KOPT-K1 (cell line): ENCODE data around the gene MTMR11.
"Not testable (repeated sequence)": the region's sequence is repeated elsewhere in the genome, so short reads cannot be mapped to it uniquely, and the experiment has no call there.

Source experiments
- H3K27ac ChIP-seq: fragments of 200-600 bp; sonication (generic); 2 replicates; pipeline ENCODE4 v1.5.1; 2016; ENCODE audit warnings: antibody characterized with exemption, mild to moderate bottlenecking, low read depth, low read length; ENCODE audit not compliant: poor library complexity, severe bottlenecking
- H3K36me3 ChIP-seq: fragments of 200-600 bp; sonication (generic); 2 replicates; pipeline ENCODE4 v1.5.1; 2017; ENCODE audit warnings: antibody characterized with exemption, mild to moderate bottlenecking, low read length, moderate library complexity; ENCODE audit not compliant: insufficient read depth
- H3K9me3 ChIP-seq: fragments of 200-600 bp; sonication (generic); 2 replicates; pipeline ENCODE4 v1.5.1; 2017; ENCODE audit warnings: antibody characterized with exemption, low read length, mild to moderate bottlenecking; ENCODE audit not compliant: insufficient read depth, poor library complexity, severe bottlenecking

Gene MTMR11

GRCh38 chr1:149949911-149950310 is 13.2 kb upstream of the MTMR11 start:
- Histone ChIP-seq H3K27ac (no peak overlapping the region), H3K9me3 (no peaks in the 10 kb centered on the region), H3K36me3 (peaks cover 3% of the 10 kb centered on the region; the same call in 1 of the 2 replicates)

- Histone ChIP-seq H3K27ac (no peak overlapping the region), H3K9me3 (no peaks in the 10 kb centered on the region), H3K36me3 (peaks cover 8% of the 10 kb centered on the region; the same call in 1 of the 2 replicates)
Measured at GRCh38 chr1:149945206-149945605, 8.5 kb upstream of the MTMR11 start.

GRCh38 chr1:149942885-149943284 is 6.2 kb upstream of the MTMR11 start:
- Histone ChIP-seq H3K9me3 (no peaks in the 10 kb centered on the region), H3K27ac (peak overlapping the region; percentile 58), H3K36me3 (peaks cover 8% of the 10 kb centered on the region; the same call in 1 of the 2 replicates)

DNA sequence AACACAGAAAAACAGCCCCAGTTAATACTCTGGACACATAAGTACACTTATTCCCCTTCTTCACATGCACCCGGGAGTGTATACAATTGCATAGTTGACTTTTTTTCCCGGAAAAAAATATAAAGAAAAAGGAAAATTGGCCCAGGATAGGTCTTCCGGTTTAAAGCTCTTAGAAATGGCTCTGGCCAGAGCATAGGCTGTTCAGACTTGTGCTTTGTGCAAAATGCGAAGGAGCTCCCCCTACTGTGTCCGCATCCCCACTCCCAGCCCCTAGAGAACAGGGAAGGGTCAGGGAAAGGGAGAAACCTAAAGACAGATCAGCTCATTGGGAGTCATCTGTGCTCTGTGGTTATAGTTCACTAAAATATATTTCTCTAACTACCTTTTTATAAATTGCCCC is 5.5 kb upstream of the MTMR11 start:
- H3K36me3 ChIP-seq: peaks cover 8% of the 10 kb centered on the region; the same call in 1 of the 2 replicates
- H3K9me3 ChIP-seq: no peaks in the 10 kb centered on the region
- H3K27ac ChIP-seq: peak overlapping the region; percentile 58

DNA sequence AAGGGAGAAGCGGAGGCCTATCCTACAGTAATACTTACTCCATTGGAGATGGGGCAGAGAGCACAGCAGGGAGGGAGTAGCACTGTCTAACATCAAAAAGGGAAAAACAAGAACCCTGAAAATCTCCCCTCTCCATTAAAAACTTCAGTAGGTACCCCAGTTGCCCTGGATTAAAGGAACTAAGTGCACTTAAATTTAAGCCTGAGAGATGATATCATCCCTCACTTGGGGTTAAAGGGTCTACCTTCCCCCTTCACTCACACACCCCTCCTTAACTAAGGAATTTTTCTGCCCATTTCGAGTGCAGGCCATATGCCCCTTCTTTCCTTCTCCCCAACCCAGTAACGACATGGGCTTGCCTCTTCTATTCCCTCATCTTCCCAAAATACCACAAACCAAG is 3.7 kb upstream of the MTMR11 start:
- Histone ChIP-seq H3K36me3 (peaks cover 8% of the 10 kb centered on the region; the same call in 1 of the 2 replicates), H3K27ac (no peak overlapping the region), H3K9me3 (no peaks in the 10 kb centered on the region)

DNA sequence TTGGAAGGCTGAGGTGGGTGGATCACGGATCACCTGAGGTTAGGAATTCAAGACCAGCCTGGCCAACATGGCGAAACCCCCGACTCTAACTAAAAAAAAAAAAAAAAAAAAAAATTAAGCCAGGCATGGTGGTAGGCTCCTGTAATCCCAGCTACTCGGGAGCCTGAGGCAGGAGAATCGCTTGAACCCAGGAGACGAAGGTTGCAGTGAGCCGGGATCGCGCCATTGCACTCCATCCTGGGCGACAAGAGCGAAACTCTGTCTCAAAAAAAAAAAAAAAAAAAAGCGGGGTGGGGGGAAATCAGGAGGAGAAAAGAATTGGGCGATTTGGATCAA is 2.0 kb upstream of the MTMR11 start:
- H3K27ac ChIP-seq: peak overlapping the region; percentile 22
- H3K36me3 ChIP-seq, H3K9me3 ChIP-seq: not testable (repeated sequence)

DNA sequence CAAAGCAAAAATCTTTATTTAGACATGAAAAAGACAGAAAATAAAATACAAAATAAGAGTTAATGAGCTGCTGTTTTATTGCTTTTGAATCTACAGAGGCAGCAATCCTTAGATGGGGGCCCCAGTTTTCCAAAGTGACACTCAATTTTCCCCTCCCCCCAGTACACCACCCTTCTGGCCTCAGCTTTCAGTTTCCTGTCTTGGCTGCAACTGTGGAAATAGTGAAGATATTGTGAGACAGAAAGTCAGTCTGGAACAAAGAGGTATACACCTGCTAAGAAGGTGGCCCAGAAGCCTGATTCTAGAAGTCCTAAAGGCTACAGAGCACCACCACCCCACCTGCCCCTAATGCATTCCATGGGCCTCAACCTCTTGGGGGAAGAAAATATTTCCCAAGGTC is 1.1 kb upstream of the MTMR11 start:
- H3K9me3 ChIP-seq: no peaks in the 10 kb centered on the region
- no peaks in the 10 kb centered on the region for H3K36me3 ChIP-seq
- H3K27ac ChIP-seq: peak overlapping the region; percentile 61

DNA sequence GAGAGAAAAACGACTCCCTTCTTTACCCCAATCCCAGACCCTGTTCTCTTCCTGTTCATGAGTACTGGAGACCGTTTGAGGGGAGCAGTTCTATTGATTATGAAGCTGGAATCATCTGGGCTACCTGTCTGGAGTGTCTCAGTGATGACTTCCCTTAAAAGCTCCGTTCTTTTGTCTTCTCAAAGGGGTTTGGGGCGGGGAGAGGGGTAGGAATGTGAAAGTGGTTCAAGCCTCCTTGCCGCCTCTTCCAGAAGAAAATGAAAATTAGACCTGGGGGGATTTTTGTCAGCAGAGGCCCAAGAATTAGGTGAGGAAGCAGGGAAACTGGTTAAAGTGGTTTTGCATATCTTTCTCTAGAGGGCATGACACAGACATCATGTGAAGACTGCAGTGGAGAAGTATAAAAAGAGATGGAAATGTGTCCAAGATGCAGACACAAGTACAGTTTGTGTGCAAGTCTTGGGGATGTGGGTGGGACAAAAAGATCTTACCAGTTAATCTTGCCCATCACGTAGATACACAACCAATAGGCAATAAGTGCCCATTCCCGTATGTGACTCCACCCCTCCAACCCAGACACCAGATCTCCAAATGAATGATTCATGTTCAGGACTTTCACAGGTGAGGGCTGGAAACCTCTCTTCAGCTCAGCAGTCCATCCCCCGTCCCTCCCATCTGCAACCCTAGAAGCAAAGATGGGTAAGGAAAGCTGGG is 470 bp upstream of the MTMR11 start:
- Histone ChIP-seq H3K27ac (peak overlapping the region; percentile 61), H3K36me3 (no peaks in the 10 kb centered on the region), H3K9me3 (no peaks in the 10 kb centered on the region)

DNA sequence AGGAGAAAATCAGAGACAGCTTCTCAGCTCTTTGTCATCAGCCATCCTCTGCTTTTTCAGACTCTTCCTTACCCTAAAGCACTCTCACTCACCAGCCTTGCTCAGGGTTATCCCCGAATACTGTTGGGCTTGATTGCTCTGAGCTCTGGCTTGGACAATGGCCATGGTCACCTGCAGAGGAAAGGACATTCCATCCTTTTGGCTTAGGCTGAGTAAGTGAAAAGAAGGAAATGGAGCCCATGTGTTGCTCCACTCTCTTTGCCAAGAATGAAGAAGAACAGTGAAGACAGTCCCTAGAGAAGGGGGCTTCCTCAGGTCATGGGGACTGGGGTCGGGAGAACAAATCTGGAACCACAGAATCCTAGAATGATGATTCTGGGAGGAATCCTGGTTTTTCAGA is 2.3 kb downstream of the MTMR11 start:
- Histone ChIP-seq H3K9me3 (no peaks in the 10 kb centered on the region), H3K36me3 (no peaks in the 10 kb centered on the region), H3K27ac (no peak overlapping the region)

DNA sequence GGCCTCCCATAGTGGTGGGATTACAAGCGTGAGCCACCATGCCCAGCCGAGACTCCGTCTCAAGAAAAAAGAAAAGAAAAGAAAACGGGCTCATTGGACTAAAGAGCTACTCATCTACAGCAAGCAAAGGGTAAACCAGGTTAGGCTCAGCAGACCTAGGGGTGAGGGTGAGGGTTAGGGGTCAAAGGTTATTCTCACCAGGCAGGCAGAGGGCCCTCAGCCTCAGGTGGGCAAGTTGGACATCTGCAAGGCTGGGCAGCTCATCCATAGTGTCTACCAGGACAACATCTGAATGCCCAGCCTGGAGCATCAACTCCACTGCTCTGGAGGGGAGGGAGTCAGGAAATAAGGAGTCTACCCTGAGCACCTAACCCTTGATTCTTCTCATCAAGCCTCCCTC is 3.5 kb downstream of the MTMR11 start:
- H3K27ac ChIP-seq: no peak overlapping the region
- no peaks in the 10 kb centered on the region for H3K36me3 ChIP-seq
- no peaks in the 10 kb centered on the region for H3K9me3 ChIP-seq

DNA sequence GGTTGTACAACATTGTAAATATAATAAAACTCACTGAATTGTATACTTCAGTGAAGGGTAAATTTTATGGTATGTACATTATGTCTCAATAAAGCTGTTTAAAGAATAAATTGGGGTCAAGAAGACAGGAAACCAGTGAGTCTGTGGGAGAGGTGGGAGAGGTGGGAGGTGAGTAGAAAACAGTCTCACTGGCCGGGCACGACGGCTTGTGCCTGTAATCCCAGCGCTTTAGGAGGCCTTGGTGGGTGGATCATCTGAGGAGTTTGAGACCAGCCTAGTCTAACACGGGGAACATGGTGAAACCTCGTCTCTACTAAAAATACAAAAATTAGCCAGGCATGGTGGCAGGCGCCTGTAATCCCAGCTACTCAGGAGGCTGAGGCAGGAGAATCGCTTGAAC is 4.2 kb downstream of the MTMR11 start:
- Histone ChIP-seq H3K36me3 (no peaks in the 10 kb centered on the region), H3K27ac (no peak overlapping the region), H3K9me3 (no peaks in the 10 kb centered on the region)

GRCh38 chr1:149931212-149931790 is 5.4 kb downstream of the MTMR11 start:
- Histone ChIP-seq H3K36me3 (peaks cover 7% of the 10 kb centered on the region), H3K9me3 (no peaks in the 10 kb centered on the region), H3K27ac (no peak overlapping the region)

DNA sequence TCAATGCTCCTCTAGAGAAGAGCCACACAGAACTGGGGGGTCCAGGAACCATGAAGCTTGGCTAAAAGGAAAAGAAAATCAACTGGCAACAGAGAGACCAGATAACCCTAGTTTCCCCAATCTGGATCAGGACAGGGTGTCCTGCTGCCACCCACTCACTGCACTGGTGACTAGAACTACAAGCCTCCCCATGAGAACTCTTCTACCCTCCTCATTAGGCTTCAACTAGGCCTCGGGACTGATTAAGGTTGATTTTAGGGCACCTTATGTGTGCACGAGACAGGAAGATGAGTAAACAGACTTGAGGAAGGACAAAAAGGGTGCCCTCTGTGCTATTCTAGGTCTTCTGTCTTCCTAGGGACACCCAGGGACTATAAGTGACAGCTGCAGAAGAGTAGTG is 6.8 kb downstream of the MTMR11 start:
- H3K36me3 ChIP-seq: peaks cover 22% of the 10 kb centered on the region
- H3K27ac ChIP-seq: no peak overlapping the region
- no peaks in the 10 kb centered on the region for H3K9me3 ChIP-seq

- H3K9me3 ChIP-seq: no peaks in the 10 kb centered on the region
- H3K36me3 ChIP-seq: peaks cover 37% of the 10 kb centered on the region
- peak overlapping the region; percentile 87 for H3K27ac ChIP-seq
Measured at GRCh38 chr1:149928401-149928724, 8.3 kb downstream of the MTMR11 start.

DNA sequence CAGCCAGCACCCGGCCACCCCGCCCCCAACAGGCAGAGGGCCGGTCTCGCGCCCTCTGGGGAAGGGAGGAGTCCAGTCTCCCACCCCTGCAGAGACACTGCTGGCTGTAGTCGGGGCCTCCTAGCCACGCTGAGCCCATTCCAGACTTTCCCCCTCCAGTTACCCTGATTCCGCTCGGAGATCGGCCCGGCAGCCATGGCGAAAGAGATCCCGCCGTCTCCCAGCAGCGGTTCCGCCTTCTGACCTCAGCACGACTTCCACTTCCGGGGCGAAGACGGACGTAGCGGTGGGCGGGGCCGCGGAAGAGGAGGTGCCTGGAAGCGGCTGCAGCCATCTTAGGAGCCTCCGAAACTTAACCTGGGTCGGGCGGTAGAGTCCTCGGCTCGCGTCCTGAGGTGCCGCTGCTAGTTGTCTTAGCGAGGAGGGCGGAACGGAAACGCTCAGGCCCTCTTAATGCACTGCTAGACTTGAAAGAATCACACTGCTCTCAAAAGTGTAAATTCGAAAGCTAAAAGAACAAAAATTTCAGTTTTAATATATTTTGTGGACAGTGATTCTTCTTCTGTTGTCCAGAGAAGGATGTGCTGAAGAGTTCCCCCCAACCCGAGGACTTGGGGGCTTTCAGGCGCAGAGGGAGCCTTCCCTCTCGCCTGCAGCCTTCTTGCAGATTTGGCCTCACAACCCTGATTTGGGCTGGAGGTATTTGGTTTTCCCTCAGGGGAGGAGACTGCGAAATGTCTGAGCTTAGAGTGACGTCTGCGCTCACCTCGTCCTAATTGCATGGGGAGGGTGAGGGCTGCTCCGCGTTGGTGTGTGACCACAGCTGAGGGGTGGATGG is 8.9 kb downstream of the MTMR11 start, which contains the start of gene SF3B4:
Gene SF3B4, minus strand, starts transcription at position 241 of the 838 bp plus-strand sequence. Its CDS starts 44 bp downstream, at position 197.
- H3K27ac ChIP-seq: peak within 1 kb of the TSS; percentile 87
- peaks cover 42% of the 10 kb centered on the region for H3K36me3 ChIP-seq
- no peaks in the 10 kb centered on the region for H3K9me3 ChIP-seq
